HG03095 (cell line): ENCODE measurements around the gene ANKRD11.
"Not testable (repeated sequence)": the region's sequence is repeated elsewhere in the genome, so short reads cannot be mapped to it uniquely, and the experiment has no call there.

Source experiments
- ATAC-seq: cut with Tn5 transposase; IDR thresholded peaks from one replicate; pipeline ENCODE4 v1.9.1; 2021; ENCODE audit warnings: moderate library complexity; ENCODE audit not compliant: unreplicated experiment

The ANKRD11 gene

GRCh38 chr16:89482150-89482816, 8.1 kb downstream of the ANKRD11 start:
- ATAC-seq: no peak

GRCh38 chr16:89481356-89481955, 8.9 kb downstream of the ANKRD11 start:
- no peak for ATAC-seq

- no peak for ATAC-seq
Measured at GRCh38 chr16:89478576-89479221, 11.7 kb downstream of the ANKRD11 start.

GRCh38 chr16:89476811-89477261, 13.5 kb downstream of the ANKRD11 start:
- ATAC-seq: peak; percentile 51

- peak; percentile 10 for ATAC-seq
Measured at GRCh38 chr16:89476379-89476778, 14.0 kb downstream of the ANKRD11 start.

GRCh38 chr16:89475144-89475543, 15.2 kb downstream of the ANKRD11 start:
- ATAC-seq: no peak

- no peak for ATAC-seq
Measured at GRCh38 chr16:89473791-89474414, 16.5 kb downstream of the ANKRD11 start.

GRCh38 chr16:89473136-89473712, 17.1 kb downstream of the ANKRD11 start:
- no peak for ATAC-seq

- no peak for ATAC-seq
Measured at GRCh38 chr16:89472711-89473075, 17.7 kb downstream of the ANKRD11 start.

- no peak for ATAC-seq
Measured at GRCh38 chr16:89467382-89467781, 23.0 kb downstream of the ANKRD11 start.

- no peak for ATAC-seq
Measured at GRCh38 chr16:89466920-89467319, 23.4 kb downstream of the ANKRD11 start.

GRCh38 chr16:89463312-89463711, 27.0 kb downstream of the ANKRD11 start:
- not testable (repeated sequence) for ATAC-seq

- ATAC-seq: not testable (repeated sequence)
Measured at GRCh38 chr16:89462639-89463038, 27.7 kb downstream of the ANKRD11 start.

- not testable (repeated sequence) for ATAC-seq
Measured at GRCh38 chr16:89461890-89462289, 28.5 kb downstream of the ANKRD11 start.

GRCh38 chr16:89460556-89460955, 29.8 kb downstream of the ANKRD11 start:
- ATAC-seq: no peak

- no peak for ATAC-seq
Measured at GRCh38 chr16:89458967-89459366, 31.4 kb downstream of the ANKRD11 start.

- ATAC-seq: no peak
Measured at GRCh38 chr16:89458551-89458950, 31.8 kb downstream of the ANKRD11 start.

- no peak for ATAC-seq
Measured at GRCh38 chr16:89456419-89456959, 33.9 kb downstream of the ANKRD11 start.

GRCh38 chr16:89455692-89456091, 34.7 kb downstream of the ANKRD11 start:
- no peak for ATAC-seq

GRCh38 chr16:89455178-89455577, 35.2 kb downstream of the ANKRD11 start:
- ATAC-seq: no peak
